Activated CD8-positive, alpha-beta memory T cell treated with anti-CD3 and anti-CD28 coated beads, Interleukin-2, amount 10 ng/mL, durations not matched to agents 7 days and 5 days (primary cell): ENCODE data around the gene DAPK2. TPM values are rescaled to one million over a fixed set of nuclear protein-coding genes. Genes with fewer than 3 reads are reported as not detected.

Experiments
- ATAC-seq: fragments of 150-1000 bp; cut with Tn5 transposase; one replicate; pipeline ENCODE4 v1.10.0; 2021; ENCODE audit warnings: moderate library complexity
- CTCF ChIA-PET: fragments of 350-600 bp; sonication (Branson Sonifier 250); formaldehyde crosslinking; loops from one replicate; lab custom pipeline; 2021; ENCODE audit warnings: antibody characterized with exemption; lab: Charles Lee
- DNase-seq: peaks from one replicate; pipeline ENCODE4 v3.0.0-alpha.2; 2020
- H3K27ac Mint-ChIP-seq: one replicate; pipeline ENCODE4 v1.8.0; 2021; ENCODE audit warnings: mild to moderate bottlenecking, mixed read lengths
- H3K27me3 Mint-ChIP-seq: one replicate; pipeline ENCODE4 v1.8.0; 2021; ENCODE audit warnings: mixed read lengths
- H3K36me3 Mint-ChIP-seq: one replicate; pipeline ENCODE4 v1.8.0; 2021; ENCODE audit warnings: mild to moderate bottlenecking, mixed read lengths
- H3K4me1 Mint-ChIP-seq: one replicate; pipeline ENCODE4 v1.8.0; 2021; ENCODE audit warnings: mixed read lengths
- H3K4me3 Mint-ChIP-seq: one replicate; pipeline ENCODE4 v1.8.0; 2021; ENCODE audit warnings: mild to moderate bottlenecking, moderate library complexity, mixed read lengths
- H3K9me3 Mint-ChIP-seq: one replicate; pipeline ENCODE4 v1.8.0; 2022; ENCODE audit warnings: low read depth, mixed read lengths
- total RNA-seq, 2 experiments: library from RNA; stranded (reverse); gene quantifications; one replicate each; pipeline ENCODE4 v1.2.3, GENCODE V29; 2021

Gene DAPK2
- total RNA-seq, 2 experiments from 2014 or later: 14.1 to 15.0 TPM

DNA sequence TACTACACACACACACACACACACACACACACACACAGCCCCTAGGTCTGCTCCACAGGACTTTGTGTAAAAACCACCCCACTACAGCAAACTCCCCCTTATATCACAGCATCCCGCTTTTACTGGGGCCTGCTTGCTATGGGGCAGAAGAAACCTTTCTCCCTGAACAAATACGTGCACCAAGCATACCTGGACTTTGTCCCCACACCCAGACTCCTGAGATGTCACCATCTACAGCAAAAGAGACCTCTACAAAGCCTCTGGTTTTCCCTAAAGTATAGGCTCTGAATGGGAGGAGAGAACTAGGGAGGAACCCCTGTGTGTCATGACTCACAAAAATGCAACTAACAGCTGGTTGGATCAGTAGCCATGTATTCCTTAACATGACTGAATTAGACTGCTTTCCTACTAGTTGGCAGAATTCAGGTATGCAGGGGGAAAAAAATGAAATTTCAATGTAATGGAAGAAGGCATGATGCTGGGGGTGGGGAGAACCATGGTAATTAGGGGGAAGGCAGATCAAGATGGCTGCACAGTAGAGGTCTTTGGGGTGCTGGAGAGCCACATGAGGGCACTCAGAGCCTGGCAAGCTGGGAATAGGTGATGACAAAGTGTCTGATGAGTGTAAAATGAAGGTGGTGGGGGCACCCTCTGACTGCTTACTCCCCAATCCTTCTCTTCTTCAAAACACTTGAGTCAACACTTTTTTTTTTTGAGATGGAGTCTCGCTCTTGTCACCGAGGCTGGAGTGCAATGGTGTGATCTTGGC is 45.9 kb downstream of the DAPK2 start:
- H3K9me3 Mint-ChIP-seq: no peaks in the 10 kb centered on the region
- H3K27ac Mint-ChIP-seq: no peak overlapping the region
- no peak for DNase-seq
- no peak for ATAC-seq
- CTCF ChIA-PET: interaction anchor here (0.9 kb wide), 1 partner anchor 10 kb away, joined by 3 read pairs; no protein-coding TSS in a partner anchor
- H3K36me3 Mint-ChIP-seq: peaks cover 2% of the 10 kb centered on the region
- peaks cover 49% of the 10 kb centered on the region for H3K4me1 Mint-ChIP-seq
- no peak overlapping the region for H3K4me3 Mint-ChIP-seq
- no peaks in the 10 kb centered on the region for H3K27me3 Mint-ChIP-seq

DNA sequence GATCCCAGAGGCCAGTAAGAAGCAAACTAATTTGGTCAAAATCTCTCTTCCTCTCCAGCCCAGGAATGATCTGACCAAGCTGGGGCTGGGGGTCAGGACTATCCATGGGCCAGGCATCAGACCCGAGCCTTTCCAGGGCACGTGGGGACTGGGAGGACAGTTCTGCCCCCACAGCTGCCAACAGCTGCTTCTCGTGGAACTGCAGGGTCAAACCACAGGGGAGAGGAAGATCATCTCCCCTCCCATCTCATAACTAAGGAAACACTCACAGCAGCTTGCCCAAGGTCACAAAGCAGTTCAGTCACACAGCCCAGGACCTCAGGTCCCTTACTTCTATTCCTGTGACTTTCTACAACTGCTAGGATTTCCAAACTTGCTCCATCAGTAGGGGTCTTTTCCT is 47.1 kb downstream of the DAPK2 start:
- H3K4me1 Mint-ChIP-seq: peaks cover 40% of the 10 kb centered on the region
- CTCF ChIA-PET: interaction anchor here (0.9 to 1.1 kb wide), 2 partner anchors 11 to 58 kb away, joined by 3 to 6 read pairs; no protein-coding TSS in a partner anchor

DNA sequence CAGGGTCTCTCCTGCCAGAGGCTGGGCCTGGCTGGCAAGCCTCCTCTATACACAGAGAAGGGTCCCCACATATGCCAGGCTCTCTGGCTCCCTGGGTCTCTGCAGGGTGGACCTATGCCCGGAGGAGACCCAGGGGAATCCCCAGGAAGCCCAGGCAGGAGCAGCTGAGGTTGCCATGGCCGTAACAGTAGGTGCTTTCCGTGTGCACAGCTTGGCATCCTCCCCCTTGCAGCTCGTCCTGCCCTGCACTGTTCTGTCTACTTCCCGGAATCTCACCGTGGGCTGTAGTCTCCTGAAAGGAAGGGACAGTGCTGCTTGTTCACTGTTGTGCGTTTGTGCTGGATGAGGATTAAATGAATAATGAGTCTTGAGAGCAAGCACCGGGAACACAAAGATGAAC is 47.8 kb downstream of the DAPK2 start:
- no peaks in the 10 kb centered on the region for H3K9me3 Mint-ChIP-seq
- H3K27me3 Mint-ChIP-seq: no peaks in the 10 kb centered on the region
- CTCF ChIA-PET: interaction anchor here (1.1 kb wide), 1 partner anchor 11 kb away, joined by 6 read pairs; no protein-coding TSS in a partner anchor
- H3K4me3 Mint-ChIP-seq: no peak overlapping the region
- H3K36me3 Mint-ChIP-seq: no peaks in the 10 kb centered on the region
- DNase-seq (no peak), ATAC-seq (no peak)
- H3K4me1 Mint-ChIP-seq: peaks cover 38% of the 10 kb centered on the region
- no peak overlapping the region for H3K27ac Mint-ChIP-seq

More for the DNA sequence above, 47.1 kb downstream of the DAPK2 start:
- Mint-ChIP-seq H3K27ac (no peak overlapping the region), H3K36me3 (peaks cover 2% of the 10 kb centered on the region), H3K4me3 (no peak overlapping the region), H3K27me3 (no peaks in the 10 kb centered on the region), H3K9me3 (no peaks in the 10 kb centered on the region)
- no peak for DNase-seq
- ATAC-seq: no peak

DNA sequence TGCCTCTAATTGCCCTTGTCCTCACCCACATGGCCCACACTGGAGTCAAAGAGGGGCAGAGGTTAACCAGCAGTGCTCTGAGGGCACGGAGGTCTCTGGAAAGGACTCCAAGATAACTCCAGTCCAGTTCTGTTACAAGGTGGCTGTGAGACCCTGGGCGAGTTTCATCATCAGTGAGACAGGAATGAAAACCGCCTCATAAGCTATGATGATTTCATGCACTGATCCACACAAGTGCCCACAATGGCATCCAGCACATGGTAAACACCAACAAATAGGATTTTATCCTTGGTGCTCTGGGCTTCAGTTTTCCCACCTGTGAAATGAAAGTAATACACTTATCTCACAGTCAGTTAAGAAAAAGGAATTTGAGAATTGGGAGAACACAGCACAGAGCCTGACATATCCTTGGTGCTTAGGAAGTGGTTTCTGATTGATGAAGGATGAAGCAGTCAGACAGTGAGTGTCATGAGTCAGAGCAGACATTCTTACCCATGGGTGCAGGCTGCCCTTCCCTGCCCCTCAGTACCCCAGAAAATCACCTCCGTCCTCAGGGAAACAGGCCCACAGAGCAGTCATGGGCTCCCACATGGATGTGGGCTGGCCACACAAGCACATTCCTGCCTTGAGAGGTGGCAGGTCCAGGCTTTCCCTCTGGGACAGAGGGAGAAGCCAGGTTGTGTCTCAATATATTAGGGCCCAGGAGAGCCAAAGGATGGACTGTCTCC is 48.4 kb downstream of the DAPK2 start:
- no peak overlapping the region for H3K4me3 Mint-ChIP-seq
- H3K36me3 Mint-ChIP-seq: no peaks in the 10 kb centered on the region
- peaks cover 38% of the 10 kb centered on the region for H3K4me1 Mint-ChIP-seq
- CTCF ChIA-PET: no interaction called here
- ATAC-seq (peak; percentile 57), DNase-seq (no peak)
- H3K9me3 Mint-ChIP-seq: no peaks in the 10 kb centered on the region
- no peak overlapping the region for H3K27ac Mint-ChIP-seq
- no peaks in the 10 kb centered on the region for H3K27me3 Mint-ChIP-seq

DNA sequence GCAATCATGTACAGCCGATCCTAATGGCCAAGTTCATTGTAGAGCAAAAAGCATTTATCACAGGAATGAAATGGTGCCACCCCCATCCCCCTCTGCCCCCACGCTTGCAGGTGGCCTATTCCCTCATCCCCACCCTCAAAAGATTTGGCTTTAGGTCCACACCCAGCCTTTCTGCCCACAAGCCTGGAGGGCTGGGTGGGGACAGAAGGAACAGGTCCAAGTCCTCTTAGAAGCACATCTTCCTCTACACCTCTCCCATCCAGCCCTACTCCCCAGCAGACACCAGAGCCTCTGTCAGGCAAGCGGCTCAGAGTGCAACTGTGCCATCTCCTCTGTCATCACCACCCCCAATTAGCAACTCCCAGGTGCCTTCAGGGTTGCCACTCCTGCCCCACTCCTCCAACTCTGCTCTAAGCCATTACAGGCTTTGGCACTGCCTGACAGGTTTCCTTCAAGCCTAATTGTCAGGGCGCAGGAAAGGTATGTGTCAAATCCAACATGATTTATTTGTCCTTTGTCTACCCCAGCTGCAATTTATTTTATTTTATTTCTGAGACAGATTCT is 49.4 kb downstream of the DAPK2 start:
- DNase-seq: no peak
- no peak overlapping the region for H3K27ac Mint-ChIP-seq
- CTCF ChIA-PET: no interaction called here
- no peaks in the 10 kb centered on the region for H3K27me3 Mint-ChIP-seq
- no peaks in the 10 kb centered on the region for H3K36me3 Mint-ChIP-seq
- no peaks in the 10 kb centered on the region for H3K9me3 Mint-ChIP-seq
- peaks cover 38% of the 10 kb centered on the region for H3K4me1 Mint-ChIP-seq
- ATAC-seq: no peak
- H3K4me3 Mint-ChIP-seq: no peak overlapping the region

DNA sequence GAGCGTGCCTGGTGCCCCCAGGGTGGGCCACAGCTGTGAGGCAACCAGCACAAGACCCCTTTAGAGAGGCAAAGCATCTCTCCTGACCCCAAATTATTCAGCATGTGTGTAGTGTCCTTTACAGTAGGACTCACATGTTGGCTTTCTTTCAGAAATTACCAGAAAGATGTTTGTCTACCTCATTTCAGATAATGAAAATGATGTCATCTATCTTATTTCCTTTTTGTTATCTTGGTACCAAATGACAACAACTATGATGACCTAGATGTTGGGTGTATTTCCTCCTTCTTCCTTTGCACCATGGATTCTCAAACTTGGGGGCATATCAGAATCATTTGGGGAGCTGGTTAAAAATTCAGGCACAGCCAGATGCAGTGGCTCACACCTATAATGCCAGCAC is 50.5 kb downstream of the DAPK2 start:
- Mint-ChIP-seq H3K27me3 (no peaks in the 10 kb centered on the region), H3K36me3 (no peaks in the 10 kb centered on the region), H3K4me3 (no peak overlapping the region), H3K9me3 (no peaks in the 10 kb centered on the region), H3K27ac (no peak overlapping the region), H3K4me1 (peaks cover 49% of the 10 kb centered on the region)
- no peak for DNase-seq
- no peak for ATAC-seq
- CTCF ChIA-PET: no interaction called here

DNA sequence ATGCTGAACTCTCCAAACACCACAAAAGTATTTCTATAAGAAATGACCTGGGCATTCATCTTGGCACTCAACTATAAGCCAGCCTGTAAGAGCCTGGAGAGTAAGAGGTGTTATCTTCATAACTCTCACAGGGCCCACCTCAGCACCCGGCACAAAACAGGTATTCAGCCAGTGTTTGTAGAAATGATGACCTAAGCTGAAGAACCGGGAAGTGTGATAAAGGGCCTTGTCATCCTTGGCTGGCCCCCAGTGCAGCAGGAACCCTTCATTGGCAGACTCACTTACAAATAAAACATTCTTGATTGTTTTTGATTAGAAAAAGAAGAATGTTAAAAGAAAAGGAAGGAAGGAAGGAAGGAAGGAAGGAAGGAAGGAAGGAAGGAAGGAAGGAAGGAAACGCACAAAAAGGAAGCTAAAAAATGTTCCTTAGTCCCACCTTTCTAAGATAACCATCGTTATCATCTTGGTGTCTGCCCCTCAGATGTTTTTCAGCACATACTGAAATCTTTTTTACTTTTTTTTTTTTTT is 52.1 kb downstream of the DAPK2 start:
- no peak overlapping the region for H3K4me3 Mint-ChIP-seq
- CTCF ChIA-PET: interaction anchor here (0.7 to 1.3 kb wide), 3 partner anchors 10 to 98 kb away, joined by 3 to 5 read pairs (median 3); no protein-coding TSS in a partner anchor
- H3K36me3 Mint-ChIP-seq: no peaks in the 10 kb centered on the region
- no peaks in the 10 kb centered on the region for H3K27me3 Mint-ChIP-seq
- DNase-seq (no peak), ATAC-seq (no peak)
- no peak overlapping the region for H3K27ac Mint-ChIP-seq
- H3K9me3 Mint-ChIP-seq: no peaks in the 10 kb centered on the region
- H3K4me1 Mint-ChIP-seq: peaks cover 45% of the 10 kb centered on the region

DNA sequence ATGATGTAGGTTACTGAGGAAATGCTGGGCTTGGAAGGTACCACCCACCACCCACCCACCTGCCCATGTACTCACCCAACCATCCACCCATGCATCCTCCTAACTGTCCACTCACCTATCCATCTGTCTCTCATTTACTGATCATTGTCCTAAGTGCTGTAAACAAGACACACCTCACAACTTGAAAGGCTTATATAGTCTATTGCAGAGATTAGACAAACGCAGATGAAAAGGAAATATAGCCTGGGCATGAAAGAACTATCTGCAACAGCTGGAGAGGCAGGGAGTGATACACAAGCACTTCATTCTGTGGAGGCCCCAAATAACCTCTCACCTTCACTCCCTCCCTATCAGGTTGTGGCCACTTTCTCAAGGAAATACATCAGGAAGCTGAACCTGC is 54.0 kb downstream of the DAPK2 start:
- CTCF ChIA-PET: interaction anchor here (1.2 kb wide), 1 partner anchor 17 kb away, joined by 6 read pairs; no protein-coding TSS in a partner anchor
- ATAC-seq (no peak), DNase-seq (no peak)
- Mint-ChIP-seq H3K36me3 (no peaks in the 10 kb centered on the region), H3K27me3 (no peaks in the 10 kb centered on the region), H3K4me1 (peaks cover 38% of the 10 kb centered on the region), H3K9me3 (no peaks in the 10 kb centered on the region), H3K27ac (no peak overlapping the region), H3K4me3 (no peak overlapping the region)

DNA sequence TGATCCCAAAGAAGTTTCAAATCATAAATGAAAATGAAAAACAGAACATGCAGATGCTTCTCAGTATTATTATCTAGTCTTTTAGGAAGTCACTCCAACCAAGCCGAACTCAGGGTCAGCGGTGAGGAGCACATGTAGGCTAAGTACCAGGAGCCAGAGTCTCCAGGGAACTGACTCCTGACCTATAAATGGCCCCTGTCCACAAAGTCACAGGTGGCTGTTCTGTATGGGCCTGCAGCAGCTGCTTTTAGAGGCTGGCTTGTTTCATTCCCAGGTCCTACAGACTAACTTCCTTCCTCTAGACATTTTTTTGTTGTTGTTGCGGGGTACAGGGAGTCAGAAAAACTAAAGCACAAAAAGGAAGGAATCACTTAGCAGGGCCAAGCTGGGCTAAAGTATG is 54.6 kb downstream of the DAPK2 start:
- H3K4me3 Mint-ChIP-seq: no peak overlapping the region
- DNase-seq (no peak), ATAC-seq (no peak)
- peaks cover 43% of the 10 kb centered on the region for H3K4me1 Mint-ChIP-seq
- no peaks in the 10 kb centered on the region for H3K27me3 Mint-ChIP-seq
- no peak overlapping the region for H3K27ac Mint-ChIP-seq
- H3K9me3 Mint-ChIP-seq: no peaks in the 10 kb centered on the region
- H3K36me3 Mint-ChIP-seq: no peaks in the 10 kb centered on the region
- CTCF ChIA-PET: interaction anchor here (1.2 kb wide), 1 partner anchor 17 kb away, joined by 6 read pairs; no protein-coding TSS in a partner anchor

DNA sequence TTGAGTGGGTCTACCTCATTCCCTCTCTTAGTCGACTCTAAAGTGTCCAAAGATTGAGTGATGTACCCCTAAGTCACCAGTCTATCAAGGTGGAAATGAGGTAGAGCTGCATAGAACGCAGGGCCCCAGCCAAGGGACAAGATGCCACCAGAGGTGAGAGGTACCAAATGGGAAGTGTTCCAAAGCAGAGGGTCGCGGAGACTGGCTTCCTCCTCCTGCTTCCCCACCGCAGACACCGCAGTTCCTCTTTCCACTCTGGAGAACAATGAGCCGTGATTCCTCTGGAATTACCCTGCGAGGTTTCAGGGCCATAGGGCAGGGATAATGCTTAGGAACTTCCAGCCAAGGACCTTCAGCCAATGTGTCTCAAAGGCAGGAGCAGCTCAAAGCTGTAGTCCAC is 55.8 kb downstream of the DAPK2 start:
- no peak for ATAC-seq
- Mint-ChIP-seq H3K4me3 (no peak overlapping the region), H3K9me3 (no peaks in the 10 kb centered on the region), H3K27me3 (no peaks in the 10 kb centered on the region), H3K27ac (no peak overlapping the region), H3K36me3 (no peaks in the 10 kb centered on the region), H3K4me1 (peaks cover 42% of the 10 kb centered on the region)
- no peak for DNase-seq
- CTCF ChIA-PET: interaction anchor here (1.4 kb wide), 1 partner anchor 56 kb away, joined by 3 read pairs; the partner anchor contains the start of gene DAPK2

DNA sequence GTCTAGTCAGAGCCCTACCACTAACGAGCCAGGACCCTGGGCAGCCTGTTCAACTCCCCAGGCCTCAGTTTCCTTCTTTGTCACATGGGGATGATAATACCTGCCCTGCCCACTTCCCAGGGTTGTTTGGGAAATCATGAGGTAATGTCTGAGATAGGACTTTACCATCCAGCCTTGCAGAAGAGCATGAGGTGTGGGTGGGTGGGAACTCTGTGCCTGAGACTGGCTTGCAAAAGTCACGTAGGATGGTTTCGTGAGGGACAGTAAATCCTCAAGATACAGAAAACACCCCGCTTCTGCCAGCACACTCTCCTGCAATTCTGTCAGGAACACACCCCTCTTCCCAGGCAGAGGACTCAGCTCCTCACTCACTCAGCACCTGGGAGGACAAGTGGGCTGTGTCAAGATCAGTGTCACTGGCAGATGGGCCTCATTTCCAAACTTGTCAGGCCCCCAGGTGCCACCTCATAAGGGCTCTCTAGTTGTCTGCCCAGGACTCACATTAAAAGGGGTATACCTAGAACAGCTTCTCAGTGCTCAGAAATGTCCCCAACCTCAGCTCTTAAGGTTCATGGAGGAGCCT is 58.4 kb downstream of the DAPK2 start:
- no peaks in the 10 kb centered on the region for H3K27me3 Mint-ChIP-seq
- H3K27ac Mint-ChIP-seq: no peak overlapping the region
- H3K9me3 Mint-ChIP-seq: no peaks in the 10 kb centered on the region
- CTCF ChIA-PET: interaction anchor here (0.9 to 2.3 kb wide), 2 partner anchors 17 to 42 kb away, joined by 5 to 8 read pairs; no protein-coding TSS in a partner anchor
- H3K36me3 Mint-ChIP-seq: no peaks in the 10 kb centered on the region
- H3K4me3 Mint-ChIP-seq: no peak overlapping the region
- ATAC-seq: no peak
- H3K4me1 Mint-ChIP-seq: peaks cover 39% of the 10 kb centered on the region
- no peak for DNase-seq

DNA sequence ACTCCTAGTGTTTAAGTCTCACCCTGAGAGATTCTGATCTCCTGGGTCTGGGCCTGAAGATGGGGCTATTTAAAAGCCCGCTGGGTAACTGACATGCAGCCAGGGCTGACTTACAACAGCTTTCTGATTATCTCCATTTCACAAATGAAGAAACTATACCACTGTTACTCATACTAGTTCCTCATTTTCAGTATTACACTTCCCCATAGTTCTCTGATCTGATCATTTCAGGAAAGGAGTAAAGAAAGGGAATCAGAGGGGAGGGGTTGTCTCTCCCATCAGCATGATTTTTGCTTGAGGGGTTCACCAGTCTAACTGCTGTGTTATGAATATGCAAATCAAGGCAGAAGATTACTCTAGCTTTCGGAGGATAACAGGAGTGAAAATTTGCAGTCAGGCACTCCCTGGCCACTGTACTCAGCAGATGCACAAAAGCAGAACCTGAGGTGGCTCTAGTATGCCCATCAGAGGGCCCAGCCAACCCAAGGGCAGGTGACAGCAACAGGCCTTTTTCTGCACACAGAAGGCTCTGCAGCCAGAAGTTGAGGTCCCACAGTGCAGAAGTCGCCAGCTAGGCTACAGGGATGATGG is 59.4 kb downstream of the DAPK2 start:
- Mint-ChIP-seq H3K36me3 (no peaks in the 10 kb centered on the region), H3K27ac (no peak overlapping the region), H3K9me3 (no peaks in the 10 kb centered on the region), H3K4me3 (no peak overlapping the region), H3K4me1 (peaks cover 38% of the 10 kb centered on the region), H3K27me3 (no peaks in the 10 kb centered on the region)
- ATAC-seq (peak; percentile 36), DNase-seq (no peak)
- CTCF ChIA-PET: interaction anchor here (0.8 to 2.3 kb wide), 2 partner anchors 41 to 81 kb away, joined by 3 to 8 read pairs; no protein-coding TSS in a partner anchor
